CD4-positive, alpha-beta T cell treated with Interleukin-2 at 100 ng/mL for 4 hours (primary cell): Measurements from ENCODE around the gene BCL2.
A peak's percentile ranks its signal among the peaks of the same experiment; 100 is the strongest.

Source experiments
- DNase-seq: peaks from one replicate; pipeline ENCODE4 v3.0.0-alpha.2; 2020; ENCODE audit warnings: low spot score

Gene BCL2

DNA sequence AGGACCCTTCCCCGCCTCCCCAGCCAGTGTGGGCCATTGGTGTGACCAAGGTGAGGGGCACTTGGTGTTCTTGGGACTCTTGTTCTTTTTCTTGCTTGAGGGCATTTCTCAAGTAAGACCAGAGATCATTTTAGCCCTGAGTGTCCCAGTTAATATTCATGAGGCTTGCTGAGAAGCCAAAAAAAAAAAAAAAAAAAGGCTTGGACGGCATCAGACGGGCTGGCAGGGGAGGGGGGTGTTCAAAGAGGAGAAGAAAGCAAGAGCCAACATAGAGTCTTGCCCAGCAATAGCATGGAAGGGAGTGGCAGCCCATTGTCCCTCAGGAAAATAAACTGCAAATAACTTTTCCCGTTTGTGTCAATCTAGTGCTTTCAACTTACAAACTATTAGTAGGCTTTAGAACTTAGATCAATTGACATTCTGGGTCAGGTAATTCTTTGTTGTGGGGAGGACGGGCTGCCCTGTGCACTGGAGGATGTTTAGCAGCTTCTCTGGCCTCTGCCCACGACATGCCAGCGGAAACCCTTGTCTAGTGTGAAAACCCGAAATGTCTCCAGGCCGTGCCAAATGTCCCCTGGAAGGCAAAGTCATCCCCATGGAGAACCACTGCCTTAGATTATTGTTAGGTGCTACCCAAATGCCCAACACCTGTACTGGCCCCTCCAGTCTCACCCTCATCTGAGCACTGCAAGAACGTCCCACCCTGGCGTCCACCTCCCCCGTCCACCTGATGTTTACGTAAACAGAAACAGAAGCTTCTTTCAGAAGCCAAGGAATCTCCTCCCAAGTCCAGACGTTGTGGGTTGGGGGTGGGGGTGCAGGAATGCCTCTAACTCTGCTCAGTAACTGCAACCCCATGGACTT lies 163.4 kb downstream of the BCL2 start:
- DNase-seq: peak; percentile 33

DNA sequence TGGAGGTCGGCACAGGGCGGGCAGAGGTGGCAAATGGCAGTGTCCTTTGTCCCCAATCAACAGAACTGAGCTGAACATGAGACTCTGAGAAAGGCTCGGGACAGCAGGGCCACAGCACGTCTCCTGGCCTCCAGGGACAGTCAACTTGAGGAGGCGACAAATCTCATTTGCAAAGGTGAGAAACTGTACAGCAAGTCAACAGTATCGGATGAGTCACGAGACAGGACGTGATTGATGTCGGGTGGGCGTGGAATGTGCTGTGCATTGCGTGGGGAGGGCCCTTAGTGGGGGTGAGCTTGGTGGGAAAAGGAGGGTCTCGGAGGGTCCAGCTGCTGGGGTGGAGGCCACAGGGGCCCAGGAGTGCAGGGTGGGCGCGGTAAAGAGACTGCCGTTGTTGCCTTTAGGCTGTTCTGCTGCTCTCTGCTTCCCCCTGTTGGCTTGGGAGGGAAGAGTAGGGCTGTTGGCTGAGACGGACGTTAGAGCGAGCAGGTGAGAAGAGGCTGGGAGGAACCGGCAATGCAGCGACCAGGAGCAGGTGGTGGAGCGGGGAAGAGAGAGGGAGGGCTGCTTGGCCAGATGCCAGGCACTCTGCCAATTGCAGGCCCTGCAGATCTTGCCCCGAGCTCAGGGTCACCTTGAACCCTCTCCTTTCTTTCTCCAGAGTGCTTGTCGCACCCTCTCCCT lies 164.3 kb downstream of the BCL2 start:
- peak; percentile 91 for DNase-seq

DNA sequence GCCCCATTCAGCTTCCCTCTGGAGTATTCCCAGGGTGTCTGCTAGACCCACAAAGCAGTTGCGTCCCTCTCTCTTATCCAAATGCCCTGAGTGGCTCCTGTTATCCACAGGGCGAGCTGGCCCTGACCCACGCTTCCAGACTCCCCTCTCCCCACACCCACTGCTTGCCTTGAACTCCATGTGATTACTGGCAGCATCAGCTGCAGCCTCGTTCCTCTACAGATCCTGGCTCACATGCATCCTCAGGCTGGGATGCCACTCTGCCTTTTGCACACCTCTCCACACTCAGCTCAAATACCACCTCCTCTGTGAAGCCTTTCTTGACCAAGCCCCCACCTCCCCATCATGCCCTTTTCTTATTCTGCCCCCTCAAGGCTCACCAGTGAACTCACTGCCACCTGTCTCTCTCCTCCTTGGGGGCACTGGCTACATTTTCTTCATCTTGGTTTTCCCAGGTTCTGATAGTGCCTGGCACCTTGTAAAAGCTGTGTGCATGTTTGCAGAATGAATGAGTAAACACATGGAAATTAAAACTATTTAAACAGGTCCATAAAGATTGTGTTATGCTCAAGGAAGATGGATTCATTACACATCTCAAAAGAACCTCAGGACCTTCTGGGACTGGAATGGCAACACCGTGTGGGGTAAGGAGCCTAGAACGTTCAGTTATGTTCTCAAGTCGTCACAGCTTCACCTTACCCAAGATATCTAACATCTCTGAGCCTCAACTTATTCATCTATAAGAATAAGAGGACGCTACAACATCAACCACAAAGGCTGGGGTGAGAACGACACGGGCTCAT lies 165.0 kb downstream of the BCL2 start:
- no peak for DNase-seq

DNA sequence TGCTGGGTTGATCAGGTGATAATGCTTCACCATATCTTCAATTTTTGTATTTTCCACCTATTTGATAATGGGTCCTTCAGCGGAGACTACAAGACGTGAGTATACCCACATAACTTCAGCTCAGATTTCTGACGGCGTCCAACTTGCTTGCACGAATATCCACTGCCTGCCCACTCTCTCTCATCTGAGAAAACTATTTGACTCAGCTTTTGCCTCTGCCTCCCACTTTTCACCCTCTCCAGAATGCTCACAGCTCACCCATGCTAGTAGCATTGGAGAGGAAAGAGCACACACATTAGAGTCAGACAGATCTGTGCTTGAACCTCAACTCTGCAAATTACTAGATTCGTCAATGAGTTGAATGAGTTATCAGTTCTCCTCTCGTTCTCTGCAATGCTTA lies 166.8 kb downstream of the BCL2 start:
- DNase-seq: peak; percentile 25

DNA sequence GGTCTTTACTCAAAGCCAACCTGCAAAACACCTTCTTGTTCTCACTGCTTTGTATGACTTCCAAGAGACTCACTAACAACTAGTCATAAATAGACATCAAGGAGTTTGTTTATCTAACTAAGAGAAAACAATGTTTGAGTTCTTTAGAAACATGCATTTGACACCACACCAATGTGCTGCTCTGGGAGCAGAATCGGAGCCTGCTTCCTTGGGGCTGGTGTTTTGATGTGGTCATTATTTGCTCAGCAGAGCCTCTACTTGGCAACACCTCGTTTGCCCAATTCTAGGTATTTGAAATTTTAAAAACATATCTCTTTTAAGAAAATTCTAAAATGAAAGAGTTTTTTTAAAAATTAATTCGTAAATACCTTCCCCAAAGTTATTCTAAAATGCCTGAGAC lies 167.5 kb downstream of the BCL2 start:
- peak; percentile 85 for DNase-seq

DNA sequence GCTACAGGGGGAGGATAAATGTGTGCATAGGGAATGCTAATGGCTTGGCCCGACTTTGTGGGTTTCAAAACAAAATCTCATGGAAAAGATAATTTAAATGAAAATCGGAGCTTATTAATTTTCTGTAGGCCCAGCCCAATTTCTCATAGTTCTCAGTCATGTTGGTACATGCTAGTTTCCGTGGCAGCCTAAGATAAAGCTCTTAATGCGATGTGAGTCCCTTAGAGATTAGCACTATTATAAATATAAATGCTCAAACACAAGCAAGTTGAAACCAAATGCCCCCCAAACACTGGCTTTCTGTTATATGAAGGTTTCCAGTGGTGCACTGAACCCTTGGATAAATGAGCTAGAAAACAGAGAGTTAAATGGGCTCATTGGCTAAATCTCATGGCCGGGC lies 168.0 kb downstream of the BCL2 start:
- no peak for DNase-seq

DNA sequence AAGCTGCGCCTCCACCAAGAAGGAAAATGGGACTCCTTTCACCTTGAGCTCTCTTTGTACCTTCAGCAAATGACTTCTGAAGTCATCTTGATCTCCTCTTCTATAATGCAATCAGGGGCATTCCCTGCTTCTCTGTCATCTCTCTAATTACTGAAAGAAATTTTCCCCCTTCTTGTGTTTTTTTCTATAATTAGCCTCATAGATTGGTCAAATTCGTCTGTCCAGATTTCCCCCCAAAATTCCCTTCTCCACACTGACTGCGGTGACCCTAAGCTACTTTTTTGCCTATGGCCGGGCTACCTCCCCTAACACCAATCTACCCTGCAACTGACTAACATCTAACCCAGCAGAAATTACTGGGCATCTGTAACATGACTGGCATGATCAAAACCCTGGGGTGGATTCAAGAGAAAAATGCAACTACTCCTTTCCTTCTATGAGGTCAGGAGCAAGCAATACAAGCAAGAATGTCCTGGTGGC lies 168.6 kb downstream of the BCL2 start:
- no peak for DNase-seq

DNA sequence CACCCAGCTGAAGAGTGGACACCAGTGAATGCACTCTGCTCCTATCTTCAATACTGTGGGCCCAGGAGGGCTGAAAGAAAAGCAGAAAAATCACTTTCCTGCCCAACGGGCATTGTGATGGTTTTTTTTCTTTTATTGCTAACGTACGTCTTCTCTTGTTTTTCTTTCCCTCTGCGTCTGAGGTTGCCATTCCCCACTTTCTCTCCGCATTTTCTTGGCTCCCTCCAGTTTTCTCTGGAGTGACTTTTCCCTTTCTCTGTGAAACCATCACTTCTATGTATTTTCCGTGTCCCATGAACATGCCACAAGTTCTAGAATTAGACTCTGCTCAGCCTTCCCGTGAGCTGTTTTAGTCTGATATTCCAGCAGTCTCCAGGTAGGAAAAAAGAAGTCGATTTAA lies 169.2 kb downstream of the BCL2 start:
- no peak for DNase-seq

DNA sequence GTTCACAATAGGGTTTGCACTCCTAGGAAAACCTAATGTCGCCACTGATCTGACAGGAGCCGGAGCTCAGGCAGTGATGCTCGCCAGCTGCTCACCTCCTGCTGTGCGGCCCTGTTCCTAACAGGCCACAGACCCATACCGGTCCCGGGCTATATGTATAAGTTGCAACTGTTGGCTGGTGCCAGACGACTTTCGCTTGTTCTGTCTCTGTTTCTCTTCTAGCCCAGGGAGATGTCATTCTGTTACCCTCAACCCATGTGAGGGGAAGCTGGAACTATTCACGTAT lies 170.3 kb downstream of the BCL2 start:
- no peak for DNase-seq

DNA sequence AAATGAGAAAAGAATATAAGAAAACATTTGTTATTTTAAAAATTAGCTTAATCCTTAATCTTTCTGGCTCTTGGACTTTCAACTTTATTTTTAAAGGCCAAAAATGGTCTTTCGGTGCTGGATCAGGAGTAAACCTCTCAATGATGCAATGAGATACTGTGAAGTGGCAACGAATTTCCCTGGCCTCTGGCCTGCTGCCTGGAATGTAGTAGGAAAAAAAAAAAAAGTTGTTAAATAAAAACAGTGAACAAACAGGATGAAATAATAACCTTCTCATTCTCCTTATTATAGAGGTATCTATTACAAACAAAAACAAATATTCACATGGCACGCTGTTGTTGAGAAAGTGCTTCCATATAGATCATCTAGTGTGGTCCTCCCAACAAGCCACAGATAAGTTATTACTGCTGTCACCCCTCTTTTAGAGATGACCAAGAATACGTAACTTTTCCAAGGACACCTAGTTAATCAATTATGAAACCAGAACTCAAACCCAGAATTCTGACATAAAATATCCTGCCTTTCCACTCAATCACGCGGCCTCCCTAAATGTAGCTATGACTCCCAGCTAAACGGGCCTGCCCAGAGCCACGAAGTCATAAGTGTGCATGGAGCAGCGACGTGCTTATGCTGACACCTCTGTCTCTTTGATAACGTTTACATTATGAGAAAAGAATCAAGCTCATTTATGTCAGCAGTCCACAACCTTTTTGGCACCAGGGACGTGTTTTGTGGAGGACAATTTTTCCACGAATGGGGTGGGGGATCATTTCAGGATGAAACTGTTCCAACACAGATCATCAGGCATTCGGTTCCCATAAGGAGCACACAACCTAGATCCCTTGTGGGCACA lies 170.9 kb downstream of the BCL2 start:
- no peak for DNase-seq

DNA sequence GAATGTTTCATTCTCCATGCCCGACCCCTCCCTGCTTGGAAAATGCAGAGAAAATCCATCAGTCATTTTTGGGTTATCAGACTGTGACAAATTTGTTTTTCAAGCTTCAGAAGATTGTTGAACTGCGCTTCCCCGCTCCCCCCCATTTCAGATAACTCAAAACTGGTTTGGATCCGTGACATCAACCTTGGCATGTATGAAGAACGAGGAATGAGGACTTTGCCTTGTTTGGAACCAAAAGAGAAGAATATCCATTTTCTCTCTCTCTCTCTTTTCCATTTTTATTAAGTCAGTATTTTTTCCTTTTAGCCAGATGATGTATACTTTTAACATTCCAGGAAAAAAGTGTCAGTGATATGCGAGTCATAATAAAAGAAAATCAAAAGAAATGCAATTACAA lies 171.6 kb downstream of the BCL2 start:
- no peak for DNase-seq

DNA sequence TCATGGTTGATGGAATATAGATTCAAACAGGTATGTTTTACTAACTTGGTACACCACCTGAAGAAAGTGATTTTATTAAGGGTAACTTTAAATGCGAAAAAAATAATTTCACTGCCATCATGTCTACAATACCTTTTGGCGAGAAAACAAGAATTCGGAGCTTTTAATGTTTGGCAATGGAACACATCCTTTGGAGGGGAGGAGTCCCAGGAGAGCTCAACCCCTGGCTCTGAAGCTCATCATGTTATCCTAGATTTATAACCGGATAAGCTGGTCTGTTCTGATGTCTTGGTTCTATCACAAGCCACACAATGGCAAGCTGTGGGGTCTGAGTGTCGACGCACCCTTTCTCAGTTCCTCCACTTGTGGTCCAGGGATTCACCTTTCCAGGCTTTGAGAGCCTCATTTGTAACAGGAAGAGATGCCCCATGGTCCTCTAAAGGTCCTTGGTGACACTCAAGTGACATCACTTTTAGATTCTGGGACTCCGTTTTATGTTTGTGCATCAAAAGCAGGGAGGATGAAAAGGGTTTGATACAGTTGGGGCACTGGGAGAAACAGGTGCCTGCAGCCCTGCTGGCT lies 172.7 kb downstream of the BCL2 start:
- no peak for DNase-seq

DNA sequence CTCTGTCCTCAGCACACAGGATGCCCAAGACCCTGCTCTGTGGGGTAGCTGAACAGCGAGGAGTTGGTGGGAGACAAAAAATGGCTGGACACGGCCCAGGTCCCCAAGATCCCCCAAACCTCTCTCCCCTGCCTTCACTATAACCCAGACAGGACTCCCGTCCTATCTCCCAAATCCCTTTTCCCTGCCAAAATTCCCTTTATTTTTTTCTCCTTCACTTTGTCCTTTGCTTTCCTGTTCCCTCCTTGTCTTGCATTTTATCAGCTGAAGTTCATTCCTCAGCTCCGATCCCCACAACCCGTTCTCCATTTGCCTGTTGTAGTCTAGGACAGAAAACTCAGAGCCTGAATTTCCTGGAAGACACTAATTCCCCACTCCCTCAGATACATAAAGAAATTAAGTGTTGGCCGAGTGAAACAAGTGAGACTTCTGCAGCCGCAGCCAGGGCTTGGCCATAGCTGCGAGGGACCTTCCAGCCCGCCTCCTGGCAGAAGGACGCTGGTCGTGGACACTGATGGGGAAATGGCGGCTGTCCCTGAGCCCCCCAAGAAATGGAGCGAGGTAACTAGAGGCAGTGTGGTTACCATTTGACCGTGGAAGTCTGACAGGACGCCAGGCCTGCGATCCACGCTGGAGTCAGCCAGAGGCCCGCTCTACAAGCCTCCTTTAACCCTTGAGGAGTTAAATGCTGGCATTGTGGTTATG lies 173.6 kb downstream of the BCL2 start:
- DNase-seq: no peak

DNA sequence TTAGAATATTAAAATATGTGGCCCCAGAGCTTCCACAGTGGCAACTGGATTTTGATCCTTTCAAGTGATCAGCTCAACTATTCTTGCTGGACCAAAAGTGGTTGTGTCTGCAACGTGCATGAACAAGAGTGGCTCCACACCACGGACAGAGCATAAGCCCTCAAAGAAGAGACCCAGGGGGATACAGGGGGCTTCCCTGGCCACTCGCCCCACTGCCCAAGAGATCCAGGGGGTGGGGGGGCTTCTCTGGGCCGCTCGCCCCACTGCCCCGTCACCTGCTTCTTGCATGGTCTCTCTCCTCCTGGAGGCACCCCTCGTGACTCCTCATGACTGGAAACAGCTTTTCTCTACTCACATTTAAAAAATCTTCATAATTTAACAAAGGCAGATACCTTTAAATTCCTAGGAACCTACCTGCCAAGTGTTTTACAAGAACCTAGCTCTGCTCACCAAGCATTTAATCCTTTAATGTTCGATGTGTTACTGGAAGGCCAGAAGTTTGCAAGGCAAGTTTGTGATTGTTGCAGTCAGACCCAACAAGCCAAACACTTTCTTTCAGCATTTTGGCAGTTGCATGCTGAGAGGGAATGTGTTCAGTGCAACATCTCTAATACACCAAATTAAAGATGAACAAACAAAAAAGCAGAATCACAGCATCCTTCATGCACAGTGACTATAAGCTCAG lies 174.3 kb downstream of the BCL2 start:
- no peak for DNase-seq

DNA sequence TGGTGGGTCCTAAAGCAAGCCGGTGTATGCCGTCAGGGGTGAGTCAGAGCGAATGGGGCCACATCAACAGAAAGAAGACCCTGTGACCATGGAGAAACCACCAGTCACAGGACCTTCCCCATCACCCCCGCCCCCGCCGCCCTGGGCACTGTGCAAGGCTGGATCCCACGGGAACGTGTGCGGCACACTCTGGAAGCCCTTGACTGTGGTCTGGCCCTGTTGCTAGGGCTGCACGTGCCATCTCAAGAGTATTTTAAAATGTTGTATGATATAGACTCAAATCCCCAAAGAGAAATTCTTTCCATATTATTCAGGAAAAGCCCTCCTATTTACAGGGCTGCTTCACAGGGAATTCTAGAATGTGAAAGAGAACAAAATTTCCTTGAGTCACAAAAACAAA lies 174.8 kb downstream of the BCL2 start:
- no peak for DNase-seq

DNA sequence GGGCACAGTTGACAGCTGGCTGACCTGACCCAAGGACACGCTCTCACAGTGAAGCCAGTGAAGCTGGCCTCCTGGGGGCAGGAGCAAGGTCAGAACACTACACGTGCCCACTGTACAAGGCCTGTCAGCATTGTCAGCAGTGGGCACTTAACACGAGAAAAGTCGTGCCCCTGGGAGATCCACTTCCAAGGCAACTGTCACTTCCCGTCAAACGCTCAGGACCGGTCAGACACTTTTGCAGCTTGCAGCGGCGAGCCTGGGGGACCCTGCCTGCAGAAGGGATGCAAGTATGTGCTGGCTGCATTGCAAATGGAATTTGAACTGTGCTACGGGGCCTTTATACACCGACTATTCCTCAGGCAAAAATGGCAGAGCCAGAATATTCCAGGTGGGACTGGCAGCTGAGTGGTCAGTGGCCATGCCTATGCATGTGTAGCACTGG lies 176.2 kb downstream of the BCL2 start:
- no peak for DNase-seq

DNA sequence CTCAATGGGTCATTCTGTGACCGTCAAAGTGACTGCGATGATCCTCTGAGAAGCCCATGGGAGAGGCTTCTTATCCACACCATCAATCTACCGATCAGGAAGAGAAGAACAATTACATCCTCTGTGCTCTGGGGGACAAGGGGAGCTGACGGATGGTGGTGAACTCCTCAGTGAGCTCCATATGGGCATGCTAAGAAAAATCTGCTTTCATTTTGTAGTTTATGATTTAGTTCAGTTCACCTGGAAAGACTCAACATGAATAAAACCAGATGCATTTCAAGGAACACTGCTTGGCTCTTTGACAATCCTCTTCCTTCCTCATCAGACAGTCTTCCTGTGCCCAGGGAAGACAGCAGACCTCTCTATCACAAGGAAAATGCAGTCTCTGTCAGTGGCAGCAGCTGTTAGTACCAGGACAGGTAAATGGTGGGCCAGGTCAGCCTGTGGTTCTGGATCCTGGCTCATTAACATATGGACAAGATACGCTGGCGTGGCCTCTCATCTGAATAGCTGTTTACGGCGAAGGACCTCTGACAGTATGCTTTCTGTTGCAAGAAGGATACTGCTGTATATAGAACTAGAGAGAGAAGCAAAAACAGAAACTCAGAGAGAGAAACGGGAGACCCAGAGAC lies 176.9 kb downstream of the BCL2 start:
- DNase-seq: no peak

DNA sequence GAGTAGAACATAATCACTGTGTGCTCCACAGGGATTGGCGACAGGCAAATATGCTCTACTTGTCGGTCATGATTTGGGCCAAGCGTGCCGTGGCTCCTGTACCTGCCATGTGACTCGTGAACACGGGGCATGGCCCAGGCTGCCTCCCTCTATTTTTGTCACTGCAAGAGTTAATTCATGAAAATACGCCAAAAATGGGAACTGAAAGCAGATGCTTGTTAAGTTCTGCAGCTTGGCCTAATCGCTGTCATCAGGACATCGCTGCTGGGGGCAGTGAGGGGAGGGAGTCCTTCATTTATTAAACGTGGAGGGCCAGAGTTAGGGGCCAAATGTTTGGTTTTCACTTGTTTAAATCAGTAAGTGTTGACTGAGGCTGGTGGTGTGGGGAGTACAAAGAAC lies 177.8 kb downstream of the BCL2 start:
- DNase-seq: no peak

DNA sequence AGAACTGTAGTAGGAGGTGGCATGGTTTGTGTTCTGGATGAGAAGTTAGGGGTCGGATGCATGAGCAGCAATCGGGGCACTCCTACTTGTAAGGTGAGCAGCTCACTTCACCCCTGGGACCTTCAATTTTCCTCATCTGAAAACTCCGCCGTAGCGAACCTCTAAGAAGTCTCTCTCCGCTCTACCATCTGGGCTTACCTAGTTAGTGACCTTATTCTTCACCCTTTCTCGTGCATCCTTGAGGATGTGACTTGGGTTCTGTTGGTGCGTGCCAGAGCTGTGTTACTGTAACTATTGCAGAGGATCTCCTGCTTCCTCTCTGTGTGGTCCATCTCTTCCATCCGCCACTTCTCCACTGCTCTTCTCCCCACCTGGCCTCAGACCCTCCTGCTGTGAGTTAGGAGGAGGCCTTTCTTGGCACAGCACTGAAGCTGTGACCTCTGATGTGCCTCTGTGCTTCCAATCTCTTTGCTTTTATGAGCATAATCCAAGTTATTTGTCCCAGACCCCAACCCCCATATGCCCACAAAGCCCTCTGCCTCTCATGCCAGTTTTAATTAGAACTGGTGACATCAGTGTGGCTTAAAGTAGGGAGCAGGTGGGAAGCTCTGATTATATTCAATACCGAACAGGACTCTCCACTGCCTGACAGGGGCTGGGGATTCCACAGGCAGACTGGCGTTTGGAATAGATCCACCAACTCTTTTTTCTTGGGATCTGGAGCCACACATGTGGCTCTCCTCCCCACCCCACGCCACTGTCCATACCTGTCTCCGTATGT lies 178.4 kb downstream of the BCL2 start:
- no peak for DNase-seq
